CD4-positive, alpha-beta T cell treated with Interleukin-2 at 100 ng/mL for 4 hours (primary cell): ENCODE measurements around the gene CCDC9.
"Not testable (repeated sequence)": the region's sequence is repeated elsewhere in the genome, so short reads cannot be mapped to it uniquely, and the experiment has no call there.

ENCODE experiments used
- DNase-seq: peaks from one replicate; pipeline ENCODE4 v3.0.0-alpha.2; 2020; ENCODE audit warnings: low spot score

CCDC9 gene

DNA sequence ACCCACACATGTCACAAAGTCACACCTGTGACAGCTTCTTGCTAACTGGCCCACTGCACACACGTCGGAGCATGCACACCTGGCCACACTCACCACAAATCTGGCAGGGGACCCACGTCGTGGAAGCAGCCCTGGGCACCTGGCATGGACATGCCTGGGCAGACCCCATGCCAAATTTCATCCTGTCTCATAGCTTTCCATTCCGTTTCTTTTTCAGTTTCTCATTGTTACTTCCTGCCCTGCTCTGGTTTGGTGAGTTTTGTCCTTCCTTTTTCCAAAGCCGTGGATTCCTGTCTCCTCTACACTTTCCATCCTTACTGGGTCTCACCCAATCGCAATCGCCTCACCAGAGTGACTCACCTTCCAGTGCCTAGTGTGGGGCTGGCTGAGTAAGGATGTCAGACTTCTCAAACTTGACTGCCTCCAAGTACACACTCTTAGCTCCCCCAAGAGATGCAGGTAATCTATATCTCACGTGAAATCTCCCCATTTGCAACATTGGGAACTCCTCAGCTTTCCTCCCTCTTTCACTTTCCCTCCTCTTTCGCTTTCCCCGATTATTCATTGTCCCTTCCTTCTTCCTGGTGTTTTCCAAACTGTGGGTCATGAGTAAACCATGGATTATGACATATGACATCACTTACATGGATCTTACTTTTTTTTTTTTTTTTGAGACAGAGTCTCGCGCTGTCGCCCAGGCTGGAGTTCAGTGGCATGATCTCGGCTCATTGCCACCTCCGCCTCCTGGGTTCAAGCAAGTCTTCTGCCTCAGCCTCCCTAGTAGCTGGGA lies 23.7 kb upstream of the CCDC9 start:
- peak; percentile 31 for DNase-seq

DNA sequence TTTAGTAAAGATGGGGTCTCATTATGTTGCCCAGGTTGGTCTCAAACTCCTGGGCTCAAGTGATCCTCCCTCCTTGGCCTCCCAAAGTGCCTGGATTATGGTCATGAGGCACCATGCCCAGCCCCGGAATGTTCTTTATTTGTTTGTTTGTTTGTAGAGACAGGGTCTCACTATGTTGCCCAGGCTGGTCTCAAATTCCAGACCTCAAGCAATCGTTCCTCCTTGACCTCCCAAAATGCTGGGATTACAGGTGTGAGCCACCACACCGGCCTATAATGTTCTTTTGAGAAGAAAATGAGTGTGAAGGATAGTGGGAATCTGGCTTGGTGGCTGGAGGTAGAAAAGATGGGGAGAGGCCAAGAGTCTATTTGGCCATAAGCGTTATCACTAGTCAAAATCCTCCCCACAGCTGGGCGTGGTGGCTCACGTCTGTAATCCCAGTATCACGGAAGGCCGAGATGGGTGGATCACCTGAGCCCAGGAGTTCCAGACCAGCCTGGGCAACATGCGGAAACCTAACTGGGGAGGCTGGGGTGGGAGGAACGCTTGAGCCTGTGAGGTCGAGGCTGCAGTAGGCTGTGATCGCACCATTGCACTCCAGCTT lies 20.2 kb upstream of the CCDC9 start:
- DNase-seq = no peak

DNA sequence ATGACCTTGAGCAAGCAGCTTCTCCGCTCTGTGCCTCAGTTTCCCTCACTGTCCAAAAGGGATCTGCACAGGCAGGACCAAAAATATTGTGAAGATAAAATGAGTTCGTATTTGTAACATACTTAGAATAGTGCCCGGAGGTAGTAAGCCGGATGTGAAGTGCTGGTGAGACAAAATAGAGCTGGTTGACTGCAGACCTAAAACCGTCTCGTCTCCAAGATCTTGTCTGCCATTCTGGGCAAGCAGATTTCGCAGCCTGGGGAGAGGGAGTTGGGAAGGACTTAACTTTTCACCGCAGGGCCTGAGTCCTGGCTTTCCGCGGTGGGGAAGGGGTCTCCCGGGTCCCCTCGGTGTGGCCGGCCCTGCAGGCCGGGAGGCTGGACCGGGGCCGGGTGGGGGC lies 17.2 kb upstream of the CCDC9 start:
- peak; percentile 31 for DNase-seq

DNA sequence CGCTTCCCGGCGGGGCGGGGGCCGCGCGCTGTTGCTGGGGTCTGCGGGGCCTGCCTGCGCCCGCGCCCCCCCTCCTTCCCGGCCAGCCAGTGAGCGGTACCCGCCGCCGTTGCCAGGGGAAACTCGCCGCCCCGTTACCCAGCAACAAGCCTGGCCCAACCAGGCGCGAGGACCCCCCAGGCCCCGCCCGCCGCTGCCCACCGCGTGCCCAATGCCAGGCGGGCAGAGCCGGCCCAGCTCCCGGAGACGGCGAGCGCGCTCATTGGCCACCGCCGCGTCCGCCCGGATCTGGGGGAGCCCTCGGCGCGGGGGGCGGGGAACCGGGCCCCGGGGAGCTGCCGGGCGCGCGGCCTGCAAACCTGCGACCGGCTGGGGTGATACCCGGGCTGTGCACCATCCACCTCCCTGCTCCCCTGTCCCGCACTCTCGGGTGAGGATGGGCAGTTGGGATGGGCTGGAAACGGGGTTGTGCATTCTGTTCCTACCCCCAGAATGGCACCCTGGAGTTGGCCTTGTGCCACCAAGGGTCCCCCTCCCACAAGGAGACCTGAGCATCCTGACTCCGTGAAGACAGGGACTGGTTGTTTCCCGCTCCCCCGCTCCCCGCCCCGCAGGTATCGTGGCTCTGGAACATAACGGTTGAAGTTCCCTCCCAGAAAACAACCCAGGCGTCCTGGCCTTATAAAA lies 16.6 kb upstream of the CCDC9 start:
- peak; percentile 71 for DNase-seq

DNA sequence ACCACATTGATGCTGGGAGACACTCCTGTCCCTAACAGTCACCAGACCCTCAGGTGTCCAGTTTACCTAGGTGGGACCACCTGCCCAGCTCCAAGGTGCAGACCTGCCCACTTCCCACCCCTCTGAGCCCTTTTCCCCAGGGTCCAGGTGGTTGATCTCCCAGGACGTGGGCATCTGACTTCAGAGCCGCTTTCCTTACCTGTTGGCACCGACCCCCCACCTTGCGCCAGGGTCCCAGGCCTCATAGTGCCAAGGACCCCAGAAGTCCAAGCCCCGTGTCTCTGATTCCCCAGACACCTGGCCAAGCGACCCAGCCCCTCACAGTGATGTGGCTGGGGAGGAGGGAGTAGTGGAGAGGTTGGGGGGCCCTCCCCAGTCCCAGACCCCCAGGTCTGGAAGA lies 15.8 kb upstream of the CCDC9 start:
- no peak for DNase-seq

DNA sequence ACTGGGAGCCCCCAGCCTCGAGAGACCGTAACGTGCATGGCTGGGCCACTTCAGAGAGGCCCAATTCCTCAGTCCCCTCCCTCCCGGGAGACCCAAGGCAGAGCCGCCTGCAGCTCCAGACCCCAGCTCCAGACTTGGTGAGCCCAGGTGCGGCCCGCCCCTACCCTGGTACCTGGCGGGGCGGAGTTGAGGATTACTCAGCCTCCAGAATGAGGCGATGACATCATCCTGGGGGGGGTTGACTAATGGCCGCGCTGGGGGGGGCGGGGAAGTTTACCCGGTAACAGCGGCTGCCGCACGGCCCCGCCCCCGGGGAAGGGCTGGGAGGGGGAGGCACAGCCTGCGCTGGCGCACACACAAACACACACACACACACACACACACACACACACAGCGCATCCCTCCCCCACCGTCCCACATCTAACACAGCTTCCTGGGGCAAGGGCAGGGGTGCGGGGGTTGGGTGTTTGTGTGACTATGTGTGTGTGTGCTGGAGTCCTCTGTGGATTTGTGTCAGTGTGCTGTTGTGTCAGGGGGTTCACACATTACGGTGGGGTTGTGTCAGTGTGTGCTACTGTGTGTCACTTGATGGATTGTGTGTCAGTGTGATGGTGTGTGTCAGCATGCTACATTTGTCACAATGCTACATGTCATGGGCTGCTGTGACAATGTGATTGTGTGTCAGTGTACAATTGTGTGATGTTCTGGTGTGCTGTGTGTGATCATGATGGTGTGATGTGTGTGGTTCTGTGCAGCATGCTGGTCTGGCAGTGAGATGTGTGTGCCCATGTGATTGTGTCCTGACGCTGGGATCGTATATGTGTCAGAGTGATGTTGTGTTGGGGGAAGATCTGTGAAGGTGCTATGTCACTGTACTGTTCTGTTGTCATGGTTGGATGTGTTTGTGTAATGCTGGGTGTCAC lies 15.1 kb upstream of the CCDC9 start:
- peak; percentile 91 for DNase-seq

DNA sequence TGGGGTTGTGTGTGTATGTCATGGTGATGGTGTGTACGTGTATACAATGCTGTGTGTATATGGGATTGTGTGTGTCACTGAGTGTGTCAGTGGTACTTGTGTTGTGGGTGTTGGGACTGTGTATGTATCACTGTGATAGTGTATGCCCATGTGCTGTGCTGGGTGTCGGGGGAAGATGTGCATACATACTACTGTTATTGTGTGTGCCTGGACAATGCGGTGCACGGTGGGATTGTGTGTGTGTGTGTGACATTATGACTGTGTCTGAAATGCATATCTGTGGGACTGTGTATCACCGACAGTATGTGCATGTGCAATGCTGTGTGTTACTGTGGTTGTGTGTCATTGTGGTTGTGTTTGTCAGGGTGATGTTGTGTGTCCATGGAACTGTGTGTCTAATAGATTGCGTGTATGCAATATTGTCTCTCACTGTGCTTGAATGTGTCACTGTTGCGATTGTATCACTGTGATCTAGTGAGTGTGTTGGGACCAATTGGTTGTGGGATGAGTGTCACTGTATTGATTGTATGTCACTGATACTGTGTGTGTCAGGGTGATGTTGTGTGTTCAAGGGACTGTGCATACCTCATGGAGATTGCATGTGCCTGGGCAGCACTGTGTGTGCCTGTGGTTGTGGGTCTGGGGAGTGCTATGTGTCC lies 14.3 kb upstream of the CCDC9 start:
- DNase-seq = no peak

DNA sequence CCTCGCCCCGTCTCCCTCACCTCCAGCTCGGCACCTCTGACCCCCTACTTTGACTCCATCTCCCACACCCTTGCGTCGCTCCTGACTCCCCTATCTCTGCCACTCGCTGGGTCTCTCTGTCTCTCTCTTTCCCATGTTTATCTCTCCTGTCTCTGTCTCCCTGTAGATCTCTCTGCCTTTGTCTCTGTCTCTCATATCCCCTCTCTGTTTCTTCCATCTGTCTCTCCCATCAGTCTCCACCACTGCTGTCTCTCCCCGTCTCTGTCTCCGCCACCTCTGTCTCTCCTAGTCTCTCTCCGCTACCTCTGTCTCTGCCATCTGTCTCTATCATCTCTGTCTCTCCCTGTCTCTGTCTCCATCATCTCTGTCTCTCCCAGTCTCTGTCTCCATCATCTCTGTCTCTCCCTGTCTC lies 13.0 kb upstream of the CCDC9 start:
- peak; percentile 27 for DNase-seq

DNA sequence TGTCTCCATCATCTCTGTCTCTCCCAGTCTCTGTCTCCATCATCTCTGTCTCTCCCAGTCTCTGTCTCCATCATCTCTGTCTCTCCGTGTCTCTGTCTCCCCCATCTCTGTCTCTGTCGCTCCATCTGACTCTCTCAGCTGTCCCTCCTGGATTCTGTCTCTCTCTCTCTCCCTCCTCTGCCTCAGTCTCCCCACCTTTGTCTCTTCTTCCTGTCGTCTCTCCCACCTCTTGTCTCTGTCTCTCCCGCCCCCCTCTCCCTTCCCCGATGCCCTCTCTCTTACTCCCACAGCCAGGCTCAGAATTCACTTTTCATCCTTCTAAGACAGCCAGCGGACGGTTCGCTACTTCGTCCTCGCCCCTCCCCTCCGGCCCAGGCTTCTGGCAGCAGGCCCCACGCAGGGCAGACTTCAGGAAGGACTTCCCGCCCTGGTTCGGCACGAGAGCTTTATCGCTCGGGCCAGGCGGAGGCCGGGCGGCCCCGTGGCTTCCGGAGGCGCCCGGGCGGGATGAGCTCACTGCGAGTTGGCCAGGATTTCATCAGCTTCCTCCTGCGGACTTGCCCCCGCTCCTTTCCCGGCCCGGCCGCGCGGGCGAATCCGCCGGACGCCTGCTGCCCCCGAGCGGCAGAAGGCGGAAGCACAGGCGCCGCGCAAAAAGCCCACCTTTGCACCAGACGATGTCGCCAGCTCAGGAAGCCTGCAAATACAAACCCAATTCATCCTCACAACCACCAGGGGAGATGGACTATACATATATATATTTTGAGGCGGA lies 12.4 kb upstream of the CCDC9 start:
- peak; percentile 91 for DNase-seq

DNA sequence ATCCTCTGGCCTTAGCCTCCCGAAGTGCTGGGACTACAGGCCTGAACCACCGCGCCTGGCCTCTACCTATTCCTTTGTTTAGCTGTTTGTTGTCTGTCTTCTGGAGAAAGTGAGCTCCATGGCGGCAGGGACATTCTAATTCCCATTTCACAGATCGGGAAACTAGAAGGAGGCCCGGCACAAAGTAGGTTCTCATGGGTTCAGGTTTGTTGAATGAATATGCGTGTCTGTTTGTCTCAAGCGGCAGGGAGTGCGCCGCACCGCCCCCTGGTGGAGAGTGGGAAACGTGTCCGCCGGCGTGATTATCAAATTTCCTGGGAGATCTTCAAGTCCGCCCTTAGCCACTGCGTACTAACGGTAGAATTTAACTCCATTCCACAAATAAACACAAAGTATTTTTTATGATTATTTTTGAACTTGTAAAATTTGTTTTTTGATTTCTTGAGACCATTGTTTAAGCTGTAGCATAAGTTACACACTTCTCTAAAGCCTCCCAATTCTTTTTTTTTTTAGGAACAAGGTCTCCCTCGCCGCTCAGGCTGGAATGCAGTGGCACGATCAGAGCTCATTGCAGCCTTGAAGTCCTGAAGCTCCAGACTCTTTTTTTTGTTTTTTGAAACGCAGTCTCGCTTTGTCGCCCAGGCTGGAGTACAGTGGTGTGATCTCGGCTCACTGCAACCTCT lies 8.9 kb upstream of the CCDC9 start:
- DNase-seq = peak; percentile 80

DNA sequence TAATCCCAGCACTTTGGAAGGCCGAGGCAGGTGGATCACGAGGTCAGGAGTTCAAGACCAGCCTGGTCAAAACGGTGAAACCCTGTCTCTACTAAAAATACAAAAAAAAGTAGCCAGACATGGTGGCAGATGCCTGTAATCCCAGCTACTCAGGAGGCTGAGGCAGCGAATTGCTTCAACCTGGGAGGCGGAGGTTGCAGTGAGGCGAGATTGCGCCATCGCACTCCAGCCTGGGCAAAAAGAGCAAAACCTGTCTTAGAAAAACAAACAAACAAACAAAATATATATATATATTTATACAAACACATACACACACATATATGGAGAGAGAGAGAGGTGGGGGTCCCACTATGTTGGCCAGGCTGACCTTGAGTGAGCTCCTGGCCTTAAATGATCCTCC lies 3.3 kb upstream of the CCDC9 start:
- DNase-seq = not testable (repeated sequence)

DNA sequence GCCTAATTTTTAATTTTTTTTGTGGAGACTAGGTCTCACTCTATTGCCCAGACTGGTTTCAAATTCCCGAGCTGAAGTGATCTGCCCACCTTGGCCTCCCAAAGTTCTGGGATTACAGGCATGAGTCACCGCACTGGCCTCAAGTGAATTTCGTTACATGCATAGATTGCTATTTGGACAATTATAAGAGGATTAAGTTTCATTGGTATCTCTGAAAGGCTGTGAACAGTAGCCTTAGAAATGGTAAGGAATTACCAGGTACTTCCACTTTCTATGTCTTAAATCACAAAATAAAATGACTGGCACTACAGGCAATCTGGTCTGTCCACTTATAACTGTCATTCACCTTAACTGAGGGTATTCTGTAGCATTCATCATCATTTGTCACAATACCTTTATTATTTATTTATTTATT lies 2.9 kb upstream of the CCDC9 start:
- no peak for DNase-seq

DNA sequence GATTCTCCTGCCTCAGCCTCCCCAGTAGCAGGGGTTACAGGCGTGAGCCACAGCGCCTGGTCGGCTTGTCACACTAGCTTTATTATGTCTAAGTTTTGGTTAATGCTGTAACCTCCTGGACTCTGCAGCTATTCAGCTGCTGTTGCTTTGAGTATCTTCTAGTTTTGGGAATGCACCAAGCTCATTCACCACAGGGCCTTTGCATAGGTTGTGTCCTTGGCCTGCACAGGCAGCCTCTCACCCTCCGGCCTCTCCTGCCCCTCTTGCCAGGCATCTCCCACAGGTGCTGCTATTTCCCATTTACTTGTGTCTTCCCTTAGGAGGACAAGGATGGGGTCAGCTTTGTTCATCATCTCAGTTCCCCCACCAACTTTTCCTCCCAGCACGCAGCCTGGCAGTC lies 2.4 kb upstream of the CCDC9 start:
- DNase-seq = no peak

DNA sequence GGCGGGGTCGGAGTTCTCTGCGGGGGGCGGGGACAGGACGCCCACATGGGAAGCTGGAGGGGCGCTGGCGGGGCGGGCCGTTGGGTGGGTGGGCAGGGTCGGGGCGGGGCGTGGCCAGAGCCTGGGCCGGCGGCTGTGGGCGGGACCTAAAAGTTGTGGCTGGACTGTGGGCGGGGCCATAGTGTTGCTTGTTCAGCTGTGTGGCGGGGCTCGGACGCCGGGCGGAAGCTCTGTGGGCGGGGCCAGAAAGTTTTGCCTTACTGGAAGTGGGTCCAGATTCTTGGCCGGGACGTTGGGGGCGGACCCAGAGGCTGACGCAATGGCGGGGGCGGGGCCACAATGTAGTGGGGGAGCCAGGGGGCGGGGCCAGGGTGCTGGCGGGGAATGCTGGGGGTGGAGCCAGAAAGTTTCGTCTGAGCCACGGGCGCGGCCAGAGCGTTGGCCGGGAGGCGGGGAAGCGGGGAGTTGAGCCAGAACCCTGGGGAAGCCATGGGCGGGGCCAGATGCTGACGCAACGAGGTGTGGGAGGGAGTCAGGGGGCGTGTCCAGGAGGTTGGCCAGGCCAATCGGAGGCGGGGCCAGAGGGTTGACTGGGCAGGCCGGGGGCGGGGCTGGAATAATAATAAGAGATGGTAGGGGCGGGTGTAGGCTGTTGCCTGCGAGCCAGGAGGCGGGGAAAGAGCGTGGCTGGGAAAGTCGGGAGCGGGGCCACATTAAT lies 527 bp downstream of the CCDC9 start:
- peak; percentile 98 for DNase-seq

DNA sequence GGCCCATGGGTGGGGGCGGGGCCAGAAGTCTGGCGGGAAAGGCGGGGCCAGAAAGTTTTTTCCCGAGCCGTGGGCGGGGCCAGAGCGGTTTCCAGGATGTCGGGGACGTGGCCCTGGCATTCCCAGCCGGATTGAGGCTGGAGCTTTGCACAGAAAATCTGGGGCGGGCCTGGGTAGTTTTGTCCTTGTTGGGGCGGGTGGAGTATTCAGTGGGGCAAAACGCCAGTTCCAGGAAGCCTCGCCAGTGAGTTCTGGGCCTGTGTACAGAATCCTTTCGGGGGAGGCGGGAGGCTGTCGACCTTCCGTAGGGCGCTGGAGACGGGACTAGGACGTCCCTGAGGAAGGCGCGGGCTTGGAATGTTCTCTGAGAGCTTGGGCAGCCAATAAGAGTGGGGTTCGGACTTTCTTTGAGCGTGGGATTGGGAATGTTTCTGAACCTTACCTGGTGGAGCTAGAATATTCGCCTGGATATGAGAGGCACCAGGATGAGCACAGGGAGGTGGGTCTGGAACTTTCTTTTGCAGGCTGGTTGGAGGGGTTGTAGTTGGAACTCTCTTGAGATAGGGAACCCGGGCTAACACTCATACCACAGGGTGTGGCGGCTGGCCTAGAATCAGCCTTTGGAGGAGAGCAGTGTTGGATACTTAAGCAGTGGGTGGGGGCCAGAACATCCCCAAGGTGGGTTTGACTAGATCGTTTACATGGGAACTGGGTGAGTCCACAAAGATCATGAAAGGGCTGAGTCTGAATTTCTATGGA lies 1.3 kb downstream of the CCDC9 start:
- DNase-seq = no peak

DNA sequence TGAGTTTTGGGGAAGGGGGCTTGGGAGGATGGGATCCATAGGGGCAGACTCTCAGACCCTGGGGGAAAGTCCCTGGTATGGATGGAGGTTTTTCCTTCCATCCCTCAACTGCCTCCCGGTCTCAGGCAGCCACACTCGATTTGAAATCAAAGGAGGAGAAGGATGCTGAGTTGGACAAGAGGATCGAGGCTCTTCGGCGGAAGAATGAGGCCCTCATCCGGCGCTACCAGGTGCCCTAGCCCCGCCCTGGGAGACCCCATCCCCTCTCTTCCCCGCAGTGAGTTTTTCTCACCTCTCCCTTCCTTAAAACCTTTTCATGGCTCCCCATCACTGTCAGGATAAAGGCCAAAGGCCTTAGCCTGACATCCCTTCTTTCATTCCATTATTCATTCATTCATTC lies 2.1 kb downstream of the CCDC9 start:
- DNase-seq = no peak

DNA sequence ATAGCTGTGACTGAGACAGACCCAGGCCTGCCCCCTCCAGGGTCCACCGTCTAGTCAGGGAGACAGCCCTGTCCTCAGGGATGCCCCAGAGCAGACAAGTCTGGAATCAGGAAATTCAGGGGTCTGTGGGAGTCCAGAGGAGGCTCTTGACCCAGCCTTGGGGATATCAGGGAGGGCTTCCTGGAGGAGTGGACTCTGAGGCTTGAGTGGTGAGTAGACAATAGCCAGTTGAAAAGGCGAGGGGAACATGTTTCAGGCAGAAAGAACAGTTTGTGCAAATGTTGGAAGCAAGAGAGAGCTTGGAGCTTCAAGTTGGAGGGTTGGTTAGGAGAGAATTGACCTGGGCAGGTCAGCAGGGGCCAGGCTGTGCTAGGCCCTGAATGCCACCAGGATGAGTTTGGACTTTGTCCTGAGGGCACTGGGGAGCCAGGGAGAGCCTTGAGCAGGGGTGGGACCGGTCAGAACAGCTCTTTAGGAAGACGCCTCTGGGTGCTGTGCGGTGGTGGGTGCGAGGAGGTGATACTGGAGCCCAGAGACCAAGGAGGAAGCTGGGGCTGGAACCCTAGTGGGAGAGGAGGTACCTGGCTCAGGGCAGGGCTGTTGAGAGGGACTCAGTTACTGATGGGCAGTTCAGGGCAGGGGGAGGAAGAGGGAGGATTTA lies 2.7 kb downstream of the CCDC9 start:
- no peak for DNase-seq

DNA sequence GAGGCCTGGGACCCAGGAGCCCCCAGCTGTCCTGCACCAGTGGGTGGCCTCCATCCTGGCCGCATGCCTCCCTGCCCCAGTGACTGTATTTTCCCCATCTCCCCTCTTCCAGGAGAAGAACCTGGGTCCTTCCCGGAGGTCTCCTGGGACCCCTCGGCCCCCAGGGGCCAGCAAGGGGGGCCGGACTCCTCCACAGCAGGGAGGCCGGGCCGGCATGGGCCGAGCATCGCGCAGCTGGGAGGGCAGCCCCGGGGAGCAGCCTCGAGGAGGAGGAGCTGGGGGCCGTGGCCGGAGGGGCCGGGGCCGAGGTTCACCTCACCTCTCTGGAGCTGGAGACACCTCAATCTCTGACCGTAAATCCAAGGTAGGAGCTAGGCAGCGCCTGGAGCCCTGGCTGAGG lies 4.2 kb downstream of the CCDC9 start:
- no peak for DNase-seq
